H1 (cell line): Measurements from ENCODE around the gene UBE4A.

Experiments
- CBX5 ChIP-seq: fragments of 300-800, 300-1000 bp; sonication (generic); IDR thresholded peaks from 2 replicates; pipeline ENCODE4 v1.7.1; 2016; ENCODE audit warnings: antibody characterized with exemption, low read length, low read depth
- CTCF ChIP-seq, 3 experiments: IDR thresholded peaks; 1 replicate in 2 of 3; 2 replicates in 1 of 3; pipeline versions ENCODE4 v1.5.1 to v1.6.1; 2011; ENCODE audit warnings: low read length in 3 of 3, mild to moderate bottlenecking in 3 of 3, inconsistent platforms in 2 of 3, low read depth in 1 of 3, moderate library complexity in 1 of 3; ENCODE audit not compliant: insufficient read depth in 1 of 3; ENCODE audit errors: control extremely low read depth in 1 of 3
- EP300 ChIP-seq, 2 experiments: IDR thresholded peaks; 1 replicate in 1 of 2; 2 replicates in 1 of 2; pipeline ENCODE4 v1.6.1; 2011 to 2012; ENCODE audit warnings: low read depth in 2 of 2, low read length in 2 of 2, mild to moderate bottlenecking in 2 of 2, borderline replicate concordance in 1 of 2, inconsistent platforms in 1 of 2, moderate library complexity in 1 of 2
- MAX ChIP-seq: IDR thresholded peaks from 2 replicates; pipeline ENCODE4 v1.6.1; 2012; ENCODE audit warnings: inconsistent platforms
- NRF1 ChIP-seq: IDR thresholded peaks from 2 replicates; pipeline ENCODE4 v1.6.1; 2011; ENCODE audit warnings: mild to moderate bottlenecking, low read depth, low read length, improper control_type of control experiment
- RFX5 ChIP-seq: IDR thresholded peaks from 2 replicates; pipeline ENCODE4 v1.6.1; 2011; ENCODE audit warnings: low read depth, low read length, improper control_type of control experiment, borderline replicate concordance
- SIX5 ChIP-seq: IDR thresholded peaks from 2 replicates; pipeline ENCODE4 v1.6.1; 2011; ENCODE audit warnings: mild to moderate bottlenecking, low read depth, low read length
- TEAD4 ChIP-seq: IDR thresholded peaks from 2 replicates; pipeline ENCODE4 v1.6.1; 2012; ENCODE audit warnings: low read depth, low read length, inconsistent platforms, mixed read lengths

- TF ChIP-seq CTCF (IDR thresholded peaks at IDR 0.05; ENCODE audit: control extremely low read depth in 1 of 3, insufficient read depth in 1 of 3, low read depth in 1 of 3, low read length in 3 of 3) (no peak), TEAD4 (no peak), NRF1 (no peak), RFX5 (no peak), CBX5 (no peak), MAX (no peak), SIX5 (no peak), EP300 (IDR thresholded peaks at IDR 0.05; ENCODE audit: borderline replicate concordance in 1 of 2, low read depth in 2 of 2, low read length in 2 of 2) (no peak)
These were observed 68.3 kb downstream of the UBE4A start for GRCh38 chr11:118427707-118428106.
